GM12874 (cell line): Measurements from ENCODE around the gene DRAXIN.

Experiments used
- CTCF ChIP-seq: IDR thresholded peaks from 2 replicates; pipeline ENCODE4 v1.5.1; 2011; ENCODE audit warnings: low read depth, mild to moderate bottlenecking, control low read depth, low read length, moderate library complexity; ENCODE audit not compliant: insufficient read depth

Gene DRAXIN

GRCh38 chr1:11647333-11647732 is 44.2 kb upstream of the DRAXIN start:
- no peak for TF ChIP-seq CTCF

GRCh38 chr1:11648039-11648438 is 43.5 kb upstream of the DRAXIN start:
- TF ChIP-seq CTCF: no peak

- no peak for TF ChIP-seq CTCF
Measured at GRCh38 chr1:11648732-11649158, 42.8 kb upstream of the DRAXIN start.

- TF ChIP-seq CTCF: no peak
Measured at GRCh38 chr1:11649237-11649623, 42.3 kb upstream of the DRAXIN start.

GRCh38 chr1:11649624-11650330 is 41.7 kb upstream of the DRAXIN start:
- no peak for TF ChIP-seq CTCF

- TF ChIP-seq CTCF: peak; percentile 85
Measured at GRCh38 chr1:11650331-11650991, 41.0 kb upstream of the DRAXIN start.

- no peak for TF ChIP-seq CTCF
Measured at GRCh38 chr1:11651017-11651416, 40.5 kb upstream of the DRAXIN start.
